PC-3 (cell line): ENCODE data around the gene SPOP.

ENCODE experiments used
- EZH2 ChIP-seq: fragments of 300-600 bp; sonication (generic); IDR thresholded peaks from one replicate; pipeline ENCODE4 v1.6.1; 2017; ENCODE audit warnings: antibody characterized with exemption, mild to moderate bottlenecking, low read length; ENCODE audit not compliant: unreplicated experiment
- EZH2phosphoT487 ChIP-seq: fragments of 300-600 bp; sonication (generic); IDR thresholded peaks from 2 replicates; pipeline ENCODE4 v1.6.1; 2018; ENCODE audit warnings: mild to moderate bottlenecking, antibody characterized with exemption, low read length, borderline replicate concordance
- TF ChIP-seq, protein P1 (sequence below): fragments of 300-600 bp; sonication (generic); conservative IDR thresholded peaks from 2 replicates; pipeline ENCODE4 v1.5.1; 2017; ENCODE audit warnings: antibody characterized with exemption, low read depth, mild to moderate bottlenecking, low read length

DNA sequence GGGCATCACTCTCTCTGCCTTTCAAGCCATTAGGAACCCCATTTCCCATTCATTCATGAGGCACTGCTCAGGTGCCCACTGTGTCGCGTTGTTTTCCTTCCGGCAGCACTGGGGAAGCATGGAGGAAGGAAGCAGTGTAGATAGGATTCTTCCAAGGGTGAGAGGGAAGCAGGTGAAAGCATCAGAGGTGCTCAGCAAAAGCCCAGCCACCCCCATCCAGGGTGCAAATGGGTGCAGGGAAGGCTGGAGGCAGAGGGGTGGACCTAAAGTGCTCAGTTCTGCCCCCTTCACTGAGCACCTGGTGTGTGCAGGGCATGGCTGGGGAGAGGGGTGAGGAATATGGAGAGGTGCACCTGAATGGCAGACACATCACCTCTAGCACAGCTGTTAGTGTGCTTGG lies 105.7 kb downstream of the SPOP start:
- TF ChIP-seq, protein P1, sequence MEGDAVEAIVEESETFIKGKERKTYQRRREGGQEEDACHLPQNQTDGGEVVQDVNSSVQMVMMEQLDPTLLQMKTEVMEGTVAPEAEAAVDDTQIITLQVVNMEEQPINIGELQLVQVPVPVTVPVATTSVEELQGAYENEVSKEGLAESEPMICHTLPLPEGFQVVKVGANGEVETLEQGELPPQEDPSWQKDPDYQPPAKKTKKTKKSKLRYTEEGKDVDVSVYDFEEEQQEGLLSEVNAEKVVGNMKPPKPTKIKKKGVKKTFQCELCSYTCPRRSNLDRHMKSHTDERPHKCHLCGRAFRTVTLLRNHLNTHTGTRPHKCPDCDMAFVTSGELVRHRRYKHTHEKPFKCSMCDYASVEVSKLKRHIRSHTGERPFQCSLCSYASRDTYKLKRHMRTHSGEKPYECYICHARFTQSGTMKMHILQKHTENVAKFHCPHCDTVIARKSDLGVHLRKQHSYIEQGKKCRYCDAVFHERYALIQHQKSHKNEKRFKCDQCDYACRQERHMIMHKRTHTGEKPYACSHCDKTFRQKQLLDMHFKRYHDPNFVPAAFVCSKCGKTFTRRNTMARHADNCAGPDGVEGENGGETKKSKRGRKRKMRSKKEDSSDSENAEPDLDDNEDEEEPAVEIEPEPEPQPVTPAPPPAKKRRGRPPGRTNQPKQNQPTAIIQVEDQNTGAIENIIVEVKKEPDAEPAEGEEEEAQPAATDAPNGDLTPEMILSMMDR = no peak
- TF ChIP-seq EZH2 (no peak), EZH2phosphoT487 (no peak)
